GM13976 (cell line): ENCODE data around the gene OR52W1.

Source experiments
- DNase-seq: peaks from one replicate; pipeline ENCODE4 v3.0.0; 2012; ENCODE audit warnings: low spot score
- in situ Hi-C: fragments of 300-500 bp; cut with MboI; formaldehyde crosslinking; loops from one replicate; pipeline ENCODE4 v1.12.0; 2022; ENCODE audit warnings: low sequenced_read_pairs, mixed read lengths, inconsistent platforms; ENCODE audit not compliant: unreplicated experiment
- TF ChIP-seq, protein P1 (sequence below): IDR thresholded peaks from 2 replicates; pipeline ENCODE4 v1.5.1; 2012; ENCODE audit warnings: borderline replicate concordance, mild to moderate bottlenecking; ENCODE audit not compliant: insufficient read depth; ENCODE audit errors: extremely low read depth, missing control alignments, control extremely low read depth

The OR52W1 gene, protein sequence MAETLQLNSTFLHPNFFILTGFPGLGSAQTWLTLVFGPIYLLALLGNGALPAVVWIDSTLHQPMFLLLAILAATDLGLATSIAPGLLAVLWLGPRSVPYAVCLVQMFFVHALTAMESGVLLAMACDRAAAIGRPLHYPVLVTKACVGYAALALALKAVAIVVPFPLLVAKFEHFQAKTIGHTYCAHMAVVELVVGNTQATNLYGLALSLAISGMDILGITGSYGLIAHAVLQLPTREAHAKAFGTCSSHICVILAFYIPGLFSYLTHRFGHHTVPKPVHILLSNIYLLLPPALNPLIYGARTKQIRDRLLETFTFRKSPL

GRCh38 chr11:6199174-6199810 is at the start of gene OR52W1:
Gene OR52W1, plus strand, starts transcription at chr11:6199224. Its CDS starts 0 bp downstream, at chr11:6199224.
- TF ChIP-seq, protein P1, sequence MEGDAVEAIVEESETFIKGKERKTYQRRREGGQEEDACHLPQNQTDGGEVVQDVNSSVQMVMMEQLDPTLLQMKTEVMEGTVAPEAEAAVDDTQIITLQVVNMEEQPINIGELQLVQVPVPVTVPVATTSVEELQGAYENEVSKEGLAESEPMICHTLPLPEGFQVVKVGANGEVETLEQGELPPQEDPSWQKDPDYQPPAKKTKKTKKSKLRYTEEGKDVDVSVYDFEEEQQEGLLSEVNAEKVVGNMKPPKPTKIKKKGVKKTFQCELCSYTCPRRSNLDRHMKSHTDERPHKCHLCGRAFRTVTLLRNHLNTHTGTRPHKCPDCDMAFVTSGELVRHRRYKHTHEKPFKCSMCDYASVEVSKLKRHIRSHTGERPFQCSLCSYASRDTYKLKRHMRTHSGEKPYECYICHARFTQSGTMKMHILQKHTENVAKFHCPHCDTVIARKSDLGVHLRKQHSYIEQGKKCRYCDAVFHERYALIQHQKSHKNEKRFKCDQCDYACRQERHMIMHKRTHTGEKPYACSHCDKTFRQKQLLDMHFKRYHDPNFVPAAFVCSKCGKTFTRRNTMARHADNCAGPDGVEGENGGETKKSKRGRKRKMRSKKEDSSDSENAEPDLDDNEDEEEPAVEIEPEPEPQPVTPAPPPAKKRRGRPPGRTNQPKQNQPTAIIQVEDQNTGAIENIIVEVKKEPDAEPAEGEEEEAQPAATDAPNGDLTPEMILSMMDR, result no peak
- in situ Hi-C loops, result no loop called here
- no peak for DNase-seq

GRCh38 chr11:6151117-6151516 is 47.9 kb upstream of the OR52W1 start:
- no peak for DNase-seq
- TF ChIP-seq, protein P1, result no peak
- in situ Hi-C loops, result no loop called here

DNA sequence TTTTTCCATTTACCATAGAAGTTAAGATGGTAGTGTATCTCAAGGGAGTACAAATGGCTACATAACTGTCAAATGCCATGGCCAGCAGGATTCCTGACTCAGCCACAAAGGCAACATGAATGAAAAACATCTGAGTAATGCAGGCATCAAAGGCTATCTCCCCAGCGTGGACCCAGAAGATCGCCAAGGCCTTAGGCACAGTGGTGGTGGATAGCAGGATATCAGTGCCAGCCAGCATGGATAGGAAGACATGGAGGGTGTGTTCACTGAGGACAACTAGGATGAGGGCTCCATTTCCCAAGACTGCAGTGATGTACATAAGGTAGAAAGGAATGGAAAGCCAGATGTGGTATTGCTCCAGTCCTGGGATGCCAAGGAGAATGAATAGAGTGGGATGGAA is 46.9 kb upstream of the OR52W1 start:
- no peak for DNase-seq
- TF ChIP-seq, protein P1, result no peak
- in situ Hi-C loops, result no loop called here

GRCh38 chr11:6156628-6157359 is 42.2 kb upstream of the OR52W1 start:
- in situ Hi-C loops, result no loop called here
- TF ChIP-seq, protein P1, result no peak
- DNase-seq, result no peak

GRCh38 chr11:6170226-6170625 is 28.8 kb upstream of the OR52W1 start, which contains the start of gene OR52B2:
Gene OR52B2, minus strand, starts transcription at chr11:6170326. Its CDS starts 0 bp downstream, at chr11:6170326.
- in situ Hi-C loops, result no loop called here
- TF ChIP-seq, protein P1, result no peak
- no peak for DNase-seq

DNA sequence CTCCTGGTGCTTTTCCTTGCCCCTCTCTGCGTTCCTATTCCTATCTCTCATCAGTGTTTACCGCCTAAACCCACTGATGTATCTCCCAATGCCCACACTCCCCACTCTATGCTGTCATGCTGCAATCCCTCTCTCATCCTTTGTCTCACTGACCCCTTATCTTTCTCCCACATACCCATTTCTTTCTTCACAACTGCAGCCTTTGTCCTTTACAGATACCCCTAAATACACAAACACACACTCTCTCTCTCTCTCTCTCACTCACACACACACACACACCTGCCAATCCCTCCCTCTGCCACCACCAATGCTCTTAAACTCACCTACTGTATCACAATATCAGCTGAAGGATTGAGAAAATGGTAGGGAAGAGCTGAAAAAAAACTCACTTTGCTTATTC is 23.6 kb upstream of the OR52W1 start:
- no peak for DNase-seq
- in situ Hi-C loops, result no loop called here
- TF ChIP-seq, protein P1, result no peak
